HG02981 (cell line): ENCODE measurements around the gene TTLL4.

ENCODE experiments used
- ATAC-seq: cut with Tn5 transposase; IDR thresholded peaks from one replicate; pipeline ENCODE4 v1.9.1; 2021; ENCODE audit warnings: mild to moderate bottlenecking, moderate library complexity; ENCODE audit not compliant: unreplicated experiment

Gene TTLL4

GRCh38 chr2:218781691-218782527 lies 71.3 kb downstream of the TTLL4 start, which contains the start of gene CYP27A1:
Gene CYP27A1, plus strand, starts transcription at chr2:218782147. Its CDS starts 36 bp downstream, at chr2:218782183.
- no peak for ATAC-seq

DNA sequence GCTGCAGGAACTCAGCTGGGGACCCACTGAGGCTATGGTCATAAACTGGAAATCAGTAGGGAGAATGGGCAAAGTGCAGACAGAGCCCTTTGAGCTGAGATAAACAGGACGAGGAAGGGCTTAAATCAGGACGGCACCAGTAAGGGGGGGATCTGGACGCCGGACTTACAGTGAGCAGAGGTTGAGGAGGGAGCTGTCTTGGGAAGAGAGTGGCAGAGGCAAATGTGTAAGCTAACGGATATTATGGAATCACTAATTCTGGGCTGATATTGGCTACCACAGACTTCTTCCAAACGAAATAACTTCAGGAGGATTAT lies 71.9 kb downstream of the TTLL4 start:
- no peak for ATAC-seq

DNA sequence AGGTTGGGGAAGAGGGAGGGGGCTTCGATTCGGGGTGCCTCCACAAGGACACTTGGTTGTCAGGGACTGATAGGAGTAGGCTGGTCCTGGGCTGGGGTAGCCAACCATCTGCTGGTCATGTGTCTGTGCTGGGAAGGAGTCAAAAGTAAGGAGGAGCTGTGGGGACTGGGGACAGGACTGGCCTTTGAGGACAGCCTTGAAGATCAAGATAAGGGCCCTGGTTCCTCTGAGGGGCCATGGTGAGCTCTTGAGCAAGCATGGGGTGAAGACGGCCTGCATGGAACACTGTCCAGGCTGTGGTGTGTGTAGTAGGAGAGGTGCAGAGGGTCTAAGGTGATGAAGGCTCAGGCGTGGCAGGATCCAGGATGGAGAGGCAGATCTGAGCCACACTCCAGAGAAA lies 73.1 kb downstream of the TTLL4 start:
- ATAC-seq: no peak

DNA sequence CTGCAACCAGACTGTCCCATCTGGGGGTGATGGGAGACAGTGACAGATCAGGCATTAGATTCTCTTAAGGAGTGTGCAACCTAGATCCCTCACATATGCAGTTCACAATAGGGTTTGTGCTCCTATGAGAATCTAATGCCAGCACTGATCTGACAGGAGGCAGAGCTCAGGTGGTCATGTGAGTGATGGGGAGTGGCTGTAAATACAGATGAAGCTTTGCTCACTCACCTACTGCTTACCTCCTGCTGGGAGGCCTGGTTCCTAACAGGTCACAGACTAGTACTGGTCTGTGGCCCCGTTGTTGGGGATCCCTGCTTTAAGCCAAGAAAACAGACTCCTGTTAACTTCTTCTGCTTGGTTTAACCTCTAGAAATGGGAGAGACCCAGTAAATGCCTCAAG lies 74.5 kb downstream of the TTLL4 start:
- ATAC-seq: no peak

GRCh38 chr2:218786133-218786532 lies 75.5 kb downstream of the TTLL4 start:
- ATAC-seq: no peak

- ATAC-seq: no peak
These were observed 78.1 kb downstream of the TTLL4 start for GRCh38 chr2:218788529-218789255.

DNA sequence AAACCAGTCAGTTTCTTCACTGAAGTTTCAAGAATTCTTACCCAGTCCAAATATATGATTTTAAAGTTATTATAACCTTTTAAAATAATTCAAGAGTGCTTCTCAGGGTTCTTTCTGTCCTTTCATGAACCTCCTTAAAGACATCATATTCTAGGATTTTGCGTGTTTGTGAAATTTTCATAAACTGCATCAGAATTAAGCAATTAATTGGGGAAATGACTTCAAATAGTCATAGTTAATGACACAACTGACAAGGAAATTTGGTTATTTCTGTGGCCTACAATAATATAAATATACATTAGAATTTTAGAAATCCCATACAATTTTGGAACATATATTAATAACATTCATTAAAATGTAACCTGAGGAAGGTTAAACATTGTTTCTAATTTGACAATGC lies 81.8 kb downstream of the TTLL4 start:
- no peak for ATAC-seq

DNA sequence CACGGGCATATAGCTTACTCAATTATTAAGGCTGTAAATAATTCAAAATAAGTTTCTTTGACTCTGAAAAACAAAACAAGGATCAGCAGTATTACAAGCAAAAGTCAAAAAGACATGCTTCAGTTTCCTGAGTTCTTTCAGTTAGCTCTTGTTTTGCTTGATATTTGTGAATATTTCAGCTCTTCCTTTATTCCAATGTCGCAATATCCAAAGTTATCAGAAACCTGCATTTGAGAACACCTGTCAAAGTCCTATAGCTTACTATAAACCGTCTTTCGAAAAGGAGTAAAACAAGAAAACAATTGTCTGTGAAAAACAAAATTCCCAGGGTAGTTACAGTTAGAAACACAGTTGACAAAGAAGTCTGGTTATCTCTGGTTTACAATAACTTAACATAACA lies 86.1 kb downstream of the TTLL4 start:
- no peak for ATAC-seq

- no peak for ATAC-seq
These were observed 88.3 kb downstream of the TTLL4 start for GRCh38 chr2:218798767-218799504.

GRCh38 chr2:218799990-218800389 lies 89.4 kb downstream of the TTLL4 start:
- no peak for ATAC-seq

DNA sequence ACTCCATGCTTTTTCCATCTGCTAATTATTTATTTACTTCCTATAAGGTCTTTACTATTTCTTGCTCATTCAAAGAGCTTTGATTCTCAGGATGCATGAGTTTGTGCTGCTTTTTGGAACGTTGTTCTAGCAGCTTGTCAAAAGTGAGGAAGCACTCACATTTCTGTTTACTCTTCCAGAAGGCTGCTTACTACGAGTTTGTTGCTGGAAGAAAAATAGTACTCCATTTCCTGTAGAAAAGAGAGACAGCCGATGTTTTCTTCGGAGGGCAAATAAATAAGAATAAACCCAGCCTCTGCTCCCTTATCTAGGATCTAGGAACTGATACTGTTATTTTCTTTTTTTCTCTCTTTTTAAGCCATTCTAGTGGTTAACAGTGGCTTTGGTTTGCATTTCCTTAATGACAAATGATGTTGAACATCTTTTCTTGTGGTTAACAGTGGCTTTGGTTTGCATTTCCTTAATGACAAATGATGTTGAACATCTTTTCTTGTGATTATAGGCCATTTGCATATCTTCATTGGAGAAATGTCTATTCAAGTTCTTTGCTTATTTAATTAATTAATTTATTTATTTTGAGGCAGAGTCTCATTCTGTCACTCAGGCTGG lies 91.9 kb downstream of the TTLL4 start:
- no peak for ATAC-seq

GRCh38 chr2:218804817-218805216 lies 94.2 kb downstream of the TTLL4 start:
- no peak for ATAC-seq
